ENCODE data around the gene GAGE12J.

DNA sequence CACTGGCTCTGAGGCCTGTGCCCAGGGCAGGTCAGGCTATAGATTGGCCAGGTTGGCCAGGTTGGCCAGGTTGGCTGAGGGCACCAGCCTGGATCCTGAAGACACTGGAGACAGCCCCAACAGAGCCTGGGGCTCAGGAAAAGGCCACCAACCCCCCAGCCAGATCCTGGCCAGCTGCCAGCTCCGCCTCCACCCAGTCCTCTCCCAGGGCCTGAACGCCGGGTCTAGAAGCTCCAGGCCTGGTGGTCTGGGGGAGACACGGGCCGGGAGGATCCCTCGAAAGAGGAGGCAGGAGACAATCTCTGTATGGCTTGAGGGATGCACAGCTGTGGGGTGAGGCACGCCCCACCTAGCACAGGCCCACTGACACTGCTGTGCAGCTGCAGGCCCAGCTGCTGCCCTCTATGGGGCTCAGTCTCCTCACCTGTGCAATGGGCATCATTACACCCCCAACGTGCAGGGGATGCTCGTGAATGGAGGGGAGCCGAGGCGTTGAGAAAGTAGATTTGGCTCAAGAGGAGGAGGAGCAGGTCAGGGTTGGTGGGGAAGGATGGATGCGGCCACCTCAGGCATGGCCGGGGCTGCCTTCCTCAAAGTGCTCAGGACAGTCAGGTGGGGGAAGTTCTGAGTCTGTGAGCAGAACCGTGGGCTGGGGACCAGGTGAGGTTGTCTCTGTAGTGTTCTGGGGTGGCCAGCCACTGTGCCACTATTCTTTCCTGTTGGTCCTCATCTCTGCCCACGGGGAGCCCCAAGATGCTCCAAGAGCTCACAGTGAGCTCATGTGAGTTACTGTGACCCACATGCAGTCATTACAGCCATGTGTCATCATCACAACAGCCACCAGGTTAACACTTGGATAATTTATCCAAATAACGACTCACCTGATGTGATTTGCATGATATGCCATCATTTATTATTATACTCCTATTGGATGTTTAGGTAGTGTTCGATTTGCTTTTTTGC lies 29.2 kb upstream of the GAGE12J start:
- no peak for TF ChIP-seq POLR2A (IDR thresholded peaks at IDR 0.05)
- TF ChIP-seq, protein P1, sequence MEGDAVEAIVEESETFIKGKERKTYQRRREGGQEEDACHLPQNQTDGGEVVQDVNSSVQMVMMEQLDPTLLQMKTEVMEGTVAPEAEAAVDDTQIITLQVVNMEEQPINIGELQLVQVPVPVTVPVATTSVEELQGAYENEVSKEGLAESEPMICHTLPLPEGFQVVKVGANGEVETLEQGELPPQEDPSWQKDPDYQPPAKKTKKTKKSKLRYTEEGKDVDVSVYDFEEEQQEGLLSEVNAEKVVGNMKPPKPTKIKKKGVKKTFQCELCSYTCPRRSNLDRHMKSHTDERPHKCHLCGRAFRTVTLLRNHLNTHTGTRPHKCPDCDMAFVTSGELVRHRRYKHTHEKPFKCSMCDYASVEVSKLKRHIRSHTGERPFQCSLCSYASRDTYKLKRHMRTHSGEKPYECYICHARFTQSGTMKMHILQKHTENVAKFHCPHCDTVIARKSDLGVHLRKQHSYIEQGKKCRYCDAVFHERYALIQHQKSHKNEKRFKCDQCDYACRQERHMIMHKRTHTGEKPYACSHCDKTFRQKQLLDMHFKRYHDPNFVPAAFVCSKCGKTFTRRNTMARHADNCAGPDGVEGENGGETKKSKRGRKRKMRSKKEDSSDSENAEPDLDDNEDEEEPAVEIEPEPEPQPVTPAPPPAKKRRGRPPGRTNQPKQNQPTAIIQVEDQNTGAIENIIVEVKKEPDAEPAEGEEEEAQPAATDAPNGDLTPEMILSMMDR (IDR thresholded peaks at IDR 0.05), result no peak
- TF ChIP-seq POLR2AphosphoS5 (IDR thresholded peaks at IDR 0.05), result no peak
- no peak for TF ChIP-seq EP300 (IDR thresholded peaks at IDR 0.05)
